A549 (cell line): ENCODE data around the gene NRXN3.

Experiments used
- CEBPB ChIP-seq, 2 experiments: fragments of >200 bp in 1 of 2; sonication (Bioruptor Twin) in 1 of 2; formaldehyde crosslinking in 1 of 2; IDR thresholded peaks; 2 replicates each; pipeline ENCODE4 v1.6.1; 2012 to 2016
- CTCF ChIP-seq: fragments of >200 bp; sonication (Bioruptor Twin); formaldehyde crosslinking; IDR thresholded peaks from 3 replicates; pipeline ENCODE4 v1.5.1; 2016
- EHF ChIP-seq: fragments of 250-450 bp; sonication (Bioruptor Pico); IDR thresholded peaks from 2 replicates; pipeline ENCODE4 v1.5.0; 2020; ENCODE audit warnings: mild to moderate bottlenecking
- EHMT2 ChIP-seq: fragments of 200-600 bp; sonication (generic); IDR thresholded peaks from 2 replicates; pipeline ENCODE4 v1.6.1; 2016; ENCODE audit warnings: antibody characterized with exemption, low read depth, mild to moderate bottlenecking, moderate library complexity
- FOSB ChIP-seq: fragments of 250-450 bp; sonication (Bioruptor Pico); IDR thresholded peaks from 2 replicates; pipeline ENCODE4 v1.5.0; 2020; ENCODE audit warnings: mild to moderate bottlenecking, moderate library complexity
- MAFK ChIP-seq: fragments of 450-650 bp; IDR thresholded peaks from 2 replicates; pipeline ENCODE4 v1.6.1; 2014; ENCODE audit not compliant: partially characterized antibody
- POLR2A ChIP-seq: IDR thresholded peaks from 2 replicates; pipeline ENCODE4 v1.6.1; 2012; ENCODE audit warnings: mild to moderate bottlenecking, low read length
- REST ChIP-seq: fragments of 200-600 bp; sonication (generic); IDR thresholded peaks from 2 replicates; pipeline ENCODE4 v1.6.1; 2016; ENCODE audit warnings: antibody characterized with exemption, mild to moderate bottlenecking, moderate library complexity

DNA sequence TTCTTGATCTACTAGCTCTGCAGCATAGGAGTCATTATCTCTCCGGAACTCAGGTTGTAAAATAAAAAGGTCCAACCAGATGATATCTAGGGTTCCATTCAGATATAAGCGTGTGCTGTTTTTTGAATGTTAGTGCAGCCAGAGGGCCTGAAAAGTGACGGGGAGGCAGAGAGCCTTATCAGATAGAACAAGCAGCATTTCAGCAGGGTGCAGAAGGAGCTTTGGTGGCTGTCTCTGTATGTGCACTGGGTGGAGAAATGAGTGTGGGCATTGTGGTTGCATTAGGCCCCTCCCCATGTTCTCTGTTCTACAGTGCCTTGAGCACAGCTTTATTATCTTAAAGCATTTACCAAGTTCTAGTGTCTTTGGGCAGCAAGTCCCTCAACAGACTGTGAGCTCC is 275.1 kb downstream of the NRXN3 start:
- TF ChIP-seq CTCF = no peak
- TF ChIP-seq POLR2A = no peak
- TF ChIP-seq CEBPB (IDR thresholded peaks at IDR 0.05) = no peak
- no peak for TF ChIP-seq EHF
- TF ChIP-seq REST = no peak
- no peak for TF ChIP-seq MAFK
- TF ChIP-seq EHMT2 = no peak
- TF ChIP-seq FOSB (CRISPR knock-in tag) = no peak
